H1 (cell line): ENCODE data around the gene PLOD1. TPM values are rescaled to one million over a fixed set of nuclear protein-coding genes. Genes with fewer than 3 reads are reported as not detected.

ENCODE experiments used
- CTCF ChIA-PET: fragments of 300-600 bp; sonication (Branson Sonifier 250); formaldehyde crosslinking; loops from one replicate; lab custom pipeline; 2021; ENCODE audit not compliant: partially characterized antibody; lab: Charles Lee
- POLR2A ChIA-PET: fragments of 300-600 bp; sonication (Branson Sonifier 250); formaldehyde crosslinking; loops from one replicate; lab custom pipeline; 2021; ENCODE audit warnings: inconsistent platforms; ENCODE audit not compliant: partially characterized antibody; lab: Charles Lee
- DNase-seq, 2 experiments: peaks; one replicate each; pipeline versions ENCODE4 v3.0.0 to v3.0.0-alpha.2; 2010 to 2022; ENCODE audit warnings: low spot score in 2 of 2, low read depth in 1 of 2, mixed read lengths in 1 of 2
- FAIRE-seq: peaks from 2 replicates; lab custom pipeline; 2011; peaks lifted over from hg19 to GRCh38; lab: Jason Lieb, UNC
- H2AFZ ChIP-seq: 2 replicates; pipeline ENCODE4 v1.8.1; 2012; ENCODE audit warnings: low read length, inconsistent platforms
- H2AK5ac ChIP-seq: 2 replicates; pipeline ENCODE4 v1.6.1; 2013; ENCODE audit warnings: low read depth, low read length
- H2BK120ac ChIP-seq: replicated peaks from 2 replicates; pipeline ENCODE3; 2013; ENCODE audit warnings: low read depth, low read length, inconsistent platforms
- H2BK12ac ChIP-seq: 2 replicates; pipeline ENCODE4 v1.6.1; 2013; ENCODE audit warnings: low read depth, low read length
- H2BK15ac ChIP-seq: 2 replicates; pipeline ENCODE4 v1.6.1; 2013; ENCODE audit warnings: low read length
- H2BK20ac ChIP-seq: 2 replicates; pipeline ENCODE4 v1.6.1; 2013; ENCODE audit warnings: low read length
- H2BK5ac ChIP-seq: 2 replicates; pipeline ENCODE4 v1.6.1; 2013; ENCODE audit warnings: low read depth, low read length
- H3K14ac ChIP-seq: 2 replicates; pipeline ENCODE4 v1.6.1; 2013; ENCODE audit warnings: inconsistent platforms; ENCODE audit not compliant: insufficient read length
- H3K18ac ChIP-seq: 2 replicates; pipeline ENCODE4 v1.6.1; 2013; ENCODE audit warnings: low read length; ENCODE audit errors: extremely low read depth
- H3K23ac ChIP-seq: 2 replicates; pipeline ENCODE4 v1.6.1; 2013; ENCODE audit warnings: inconsistent platforms; ENCODE audit not compliant: insufficient read length
- H3K23me2 ChIP-seq: 2 replicates; pipeline ENCODE4 v1.6.1; 2013; ENCODE audit warnings: low read depth, low read length
- H3K27ac ChIP-seq: 2 replicates; pipeline ENCODE4 v1.6.1; 2011; ENCODE audit warnings: low read depth, low read length, inconsistent platforms
- H3K27me3 ChIP-seq, 4 experiments: replicated peaks in 1 of 4; 1 replicate in 1 of 4; 2 replicates in 3 of 4; pipeline versions ENCODE4 v1.6.1 to v1.8.1; 2011 to 2013; ENCODE audit warnings: low read length in 3 of 4, mild to moderate bottlenecking in 3 of 4, inconsistent platforms in 2 of 4, mixed read lengths in 2 of 4, moderate library complexity in 1 of 4; ENCODE audit not compliant: control insufficient read depth in 3 of 4, insufficient read depth in 3 of 4; ENCODE audit errors: extremely low read depth in 1 of 4
- H3K36me3 ChIP-seq, 4 experiments: 2 replicates each; pipeline versions ENCODE4 v1.6.1 to v1.8.1; 2011 to 2013; ENCODE audit warnings: mild to moderate bottlenecking in 4 of 4, low read length in 3 of 4, moderate library complexity in 2 of 4, control low read depth in 1 of 4, inconsistent platforms in 1 of 4; ENCODE audit not compliant: insufficient read depth in 4 of 4, control insufficient read depth in 2 of 4
- H3K4ac ChIP-seq: replicated peaks from 2 replicates; pipeline ENCODE3; 2013; ENCODE audit warnings: low read length, low read depth, mixed read lengths, inconsistent platforms; ENCODE audit not compliant: insufficient read length
- H3K4me1 ChIP-seq, 4 experiments: replicated peaks in 1 of 4; 1 replicate in 1 of 4; 2 replicates in 3 of 4; pipeline versions ENCODE4 v1.6.1 to v1.8.1; 2011 to 2013; ENCODE audit warnings: low read length in 3 of 4, inconsistent platforms in 2 of 4, mixed read lengths in 1 of 4; ENCODE audit not compliant: insufficient read depth in 4 of 4, control insufficient read depth in 3 of 4
- H3K4me2 ChIP-seq, 2 experiments: 2 replicates each; pipeline versions ENCODE4 v1.6.1 to v1.8.1; 2011 to 2013; ENCODE audit warnings: low read depth in 2 of 2, low read length in 2 of 2, control low read depth in 1 of 2, inconsistent platforms in 1 of 2, mild to moderate bottlenecking in 1 of 2; ENCODE audit not compliant: insufficient read depth in 1 of 2
- H3K4me3 ChIP-seq, 4 experiments: fragments of 200-600, 300-600 bp in 1 of 4; sonication (generic), shearing (Covaris generic), sonication (Bioruptor Twin) in 1 of 4; 2 replicates each; pipeline versions ENCODE4 v1.5.1 to v1.8.1; 2011 to 2016; ENCODE audit warnings: low read length in 4 of 4, low read depth in 3 of 4, control low read depth in 2 of 4, inconsistent platforms in 2 of 4, mild to moderate bottlenecking in 2 of 4, mixed read lengths in 1 of 4, moderate library complexity in 1 of 4; ENCODE audit not compliant: insufficient read depth in 2 of 4; ENCODE audit errors: extremely low read depth in 1 of 4
- H3K56ac ChIP-seq: replicated peaks from 2 replicates; pipeline ENCODE3; 2013; ENCODE audit warnings: low read depth, mild to moderate bottlenecking, mixed read lengths, low read length, inconsistent platforms; ENCODE audit not compliant: insufficient read length
- H3K79me1 ChIP-seq: 2 replicates; pipeline ENCODE4 v1.6.1; 2013; ENCODE audit warnings: low read depth, low read length, control low read depth
- H3K79me2 ChIP-seq, 2 experiments: 2 replicates each; pipeline versions ENCODE4 v1.6.1 to v1.8.1; 2012 to 2013; ENCODE audit warnings: low read length in 2 of 2, mild to moderate bottlenecking in 2 of 2, inconsistent platforms in 1 of 2; ENCODE audit not compliant: insufficient read depth in 2 of 2, control insufficient read depth in 1 of 2
- H3K9ac ChIP-seq, 4 experiments: replicated peaks in 1 of 4; 1 replicate in 1 of 4; 2 replicates in 3 of 4; pipeline versions ENCODE4 v1.6.1 to v1.8.1; 2011 to 2013; ENCODE audit warnings: low read depth in 3 of 4, low read length in 3 of 4, control low read depth in 2 of 4, mild to moderate bottlenecking in 2 of 4, moderate library complexity in 2 of 4, inconsistent platforms in 1 of 4; ENCODE audit errors: extremely low read depth in 1 of 4
- H3K9me3 ChIP-seq, 2 experiments: 2 replicates each; pipeline versions ENCODE4 v1.6.1 to v1.8.1; 2012 to 2013; ENCODE audit warnings: mild to moderate bottlenecking in 2 of 2, moderate library complexity in 2 of 2, control low read depth in 1 of 2, inconsistent platforms in 1 of 2, low read depth in 1 of 2, low read length in 1 of 2, mixed read lengths in 1 of 2; ENCODE audit not compliant: insufficient read depth in 2 of 2
- H4K20me1 ChIP-seq, 2 experiments: replicated peaks in 1 of 2; 2 replicates each; pipeline versions ENCODE3 to v1.8.1; 2011 to 2013; ENCODE audit warnings: inconsistent platforms in 2 of 2, low read length in 2 of 2, mild to moderate bottlenecking in 1 of 2; ENCODE audit not compliant: insufficient read depth in 2 of 2, control insufficient read depth in 1 of 2
- H4K5ac ChIP-seq: 2 replicates; pipeline ENCODE4 v1.6.1; 2013; ENCODE audit warnings: low read length, low read depth, mixed read lengths, inconsistent platforms; ENCODE audit not compliant: insufficient read length
- H4K8ac ChIP-seq: 2 replicates; pipeline ENCODE4 v1.8.0; 2013; ENCODE audit warnings: mild to moderate bottlenecking, moderate library complexity, low read length, inconsistent platforms; ENCODE audit not compliant: insufficient read depth; ENCODE audit errors: extremely low read depth
- H4K91ac ChIP-seq: replicated peaks from 2 replicates; pipeline ENCODE3; 2013; ENCODE audit warnings: low read length, mixed read lengths, inconsistent platforms; ENCODE audit not compliant: insufficient read length
- ATF3 ChIP-seq: IDR thresholded peaks from 2 replicates; pipeline ENCODE4 v1.6.1; 2011; ENCODE audit warnings: low read depth, mild to moderate bottlenecking, low read length; ENCODE audit not compliant: insufficient read depth
- CBX8 ChIP-seq: fragments of 300-800, 300-1000 bp; sonication (generic); IDR thresholded peaks from 2 replicates; pipeline ENCODE4 v1.7.1; 2016; ENCODE audit warnings: low read depth, low read length, borderline replicate concordance
- EGR1 ChIP-seq: IDR thresholded peaks from 2 replicates; pipeline ENCODE4 v1.6.1; 2011; ENCODE audit warnings: low read depth, low read length, borderline replicate concordance
- EZH2 ChIP-seq: fragments of 200-600 bp; sonication (generic); IDR thresholded peaks from 2 replicates; pipeline ENCODE4 v1.7.1; 2012; ENCODE audit warnings: low read depth, mild to moderate bottlenecking, moderate library complexity, low read length, inconsistent platforms; ENCODE audit not compliant: severe bottlenecking
- MAX ChIP-seq: IDR thresholded peaks from 2 replicates; pipeline ENCODE4 v1.6.1; 2012; ENCODE audit warnings: inconsistent platforms
- RFX5 ChIP-seq: IDR thresholded peaks from 2 replicates; pipeline ENCODE4 v1.6.1; 2011; ENCODE audit warnings: low read depth, low read length, improper control_type of control experiment, borderline replicate concordance
- RXRA ChIP-seq: IDR thresholded peaks from 2 replicates; pipeline ENCODE4 v1.6.1; 2011; ENCODE audit warnings: low read depth, mild to moderate bottlenecking, low read length, moderate library complexity; ENCODE audit not compliant: insufficient read depth
- SP1 ChIP-seq: IDR thresholded peaks from 2 replicates; pipeline ENCODE4 v1.6.1; 2011; ENCODE audit warnings: low read depth, low read length
- SRF ChIP-seq: IDR thresholded peaks from 2 replicates; pipeline ENCODE4 v1.6.1; 2011; ENCODE audit warnings: mild to moderate bottlenecking, low read depth, low read length, moderate library complexity
- WGBS, 2 experiments: shearing (Covaris generic) in 1 of 2; methylation state at CpG; one replicate each; pipeline versions ENCODE4 v1.1.6 to v1.1.7; 2013 to 2015; ENCODE audit warnings: low lambda C conversion rate in 2 of 2, mixed read lengths in 2 of 2, inconsistent platforms in 1 of 2, low coverage in 1 of 2, missing lambda C conversion rate in 1 of 2; ENCODE audit not compliant: insufficient replicate concordance in 2 of 2, insufficient coverage in 1 of 2, insufficient read length in 1 of 2; ENCODE audit errors: extremely low coverage in 1 of 2, missing lambda C conversion rate in 1 of 2; 5-methylcytosine and 5-hydroxymethylcytosine counted together
- polyA plus RNA-seq, 7 experiments: library from polyadenylated mRNA; depleted of rRNA in 3 of 7; stranded (reverse) in 5 of 7; unstranded in 2 of 7; fragments of >200 nt in 5 of 7; fragments of 200-250 nt in 2 of 7; gene quantifications; 1 replicate in 5 of 7; 2 replicates in 1 of 7; 4 replicates in 1 of 7; pipeline versions ENCODE4 v1.2.1 to v1.2.3, GENCODE V29; 2011 to 2013; ENCODE audit warnings: missing spikeins in 2 of 7, mixed read lengths in 2 of 7
- total RNA-seq: library from RNA; stranded (reverse); fragmentation: NEBNext Ultra II Directional; extraction: Animal tissue kit (Norgen Biotek cat#: 25700); gene quantifications from 2 replicates; pipeline ENCODE4 v1.2.1, GENCODE V29; 2021

Gene PLOD1
- total and polyA plus RNA-seq, 2 of the 8 experiments (the other 6 are each of a cell fraction or from before 2014, with no cell fraction given) = 44.9 to 51.8 TPM

- CTCF ChIA-PET = interaction anchor here (1.7 to 3.3 kb wide), 2 partner anchors 13 to 72 kb away, joined by 4 to 21 read pairs; no protein-coding TSS in a partner anchor
- no peak for FAIRE-seq
- peak within 1 kb of the TSS; percentile 96 for H3K27ac ChIP-seq
- TF ChIP-seq SRF = peak; percentile 83
- TF ChIP-seq CBX8 = no peak
- TF ChIP-seq ATF3 = peak; percentile 93
- TF ChIP-seq RXRA = no peak
- TF ChIP-seq MAX = peak; percentile 5; the same call in 1 of the 2 replicates
- no peak for TF ChIP-seq RFX5
- peak; percentile 68; the same call in 1 of the 2 replicates for TF ChIP-seq SP1
- TF ChIP-seq EZH2 = no peak
- TF ChIP-seq EGR1 = no peak
Observed at GRCh38 chr1:11979851-11980675, 45.5 kb downstream of the PLOD1 start, which contains the start of gene MFN2. MFN2 (plus strand) TSS chr1:11980444; CDS start chr1:11989169, 8,725 bp downstream.

More at GRCh38 chr1:11979851-11980675, 45.5 kb downstream of the PLOD1 start, which contains the start of gene MFN2:
- Histone ChIP-seq H3K27me3 (no peaks in the 10 kb centered on the region), H2BK5ac (peak within 1 kb of the TSS; percentile 75), H3K4me3 (peak within 1 kb of the TSS; percentile 78 to 94 (median 84)), H2BK120ac (no peak within 1 kb of the TSS), H4K91ac (peak within 1 kb of the TSS; percentile 25), H2AFZ (no peak within 1 kb of the TSS), H2BK20ac (no peak within 1 kb of the TSS), H3K79me1 (peaks cover 6% of the 10 kb centered on the region), H2BK15ac (peak within 1 kb of the TSS; percentile 72; the same call in 1 of the 2 replicates), H3K79me2 (peaks cover 0 to 44% of the 10 kb centered on the region in 2 experiments; a peak in 3 of 4 replicates), H4K20me1 (peaks cover under 1 to 6% of the 10 kb centered on the region in 2 experiments), H3K4me2 (peak within 1 kb of the TSS; percentile 74 to 78), H3K23me2 (peaks cover 9% of the 10 kb centered on the region; the same call in 1 of the 2 replicates), H3K4ac (no peak within 1 kb of the TSS), H3K14ac (no peak within 1 kb of the TSS), H2BK12ac (peak within 1 kb of the TSS; percentile 75; the same call in 1 of the 2 replicates), H4K8ac (peak within 1 kb of the TSS; percentile 100; the same call in 1 of the 2 replicates), H3K18ac (no peak within 1 kb of the TSS; the same call in none of the 2 replicates), H3K9ac (peak within 1 kb of the TSS; percentile 90 to 99 (median 90)), H3K9me3 (no peaks in the 10 kb centered on the region), H3K4me1 (peaks cover 0 to 5% (median 2%) of the 10 kb centered on the region in 4 experiments; a peak in 3 of 7 replicates), H3K23ac (no peak within 1 kb of the TSS), H4K5ac (peak within 1 kb of the TSS; percentile 39), H2AK5ac (0 out of 2 replicates have a peak within 1 kb of the TSS, but pooled peaks have one; percentile 57), H3K56ac (no peak within 1 kb of the TSS), H3K36me3 (peaks cover 7 to 22% (median 18%) of the 10 kb centered on the region in 4 experiments; a peak in 7 of 8 replicates)
- POLR2A ChIA-PET = interaction anchor here (0.8 to 9.9 kb wide), 26 partner anchors 9 to 174 kb away, joined by 3 to 144 read pairs (median 5); partner anchors contain the start of genes CLCN6, KIAA2013, MIIP and MTHFR
- DNase-seq = peak; percentile 97
- WGBS, 2 experiments = 4% methylated on average over 68 of the region's 74 CpGs; no CpG with 5 or more reads in 1 of the 2 experiments
